HG02642 (cell line): ENCODE measurements around the gene BIN1.

Experiments used
- ATAC-seq: cut with Tn5 transposase; IDR thresholded peaks from one replicate; pipeline ENCODE4 v1.9.1; 2021; ENCODE audit warnings: mild to moderate bottlenecking; ENCODE audit not compliant: unreplicated experiment, poor library complexity

The BIN1 gene

DNA sequence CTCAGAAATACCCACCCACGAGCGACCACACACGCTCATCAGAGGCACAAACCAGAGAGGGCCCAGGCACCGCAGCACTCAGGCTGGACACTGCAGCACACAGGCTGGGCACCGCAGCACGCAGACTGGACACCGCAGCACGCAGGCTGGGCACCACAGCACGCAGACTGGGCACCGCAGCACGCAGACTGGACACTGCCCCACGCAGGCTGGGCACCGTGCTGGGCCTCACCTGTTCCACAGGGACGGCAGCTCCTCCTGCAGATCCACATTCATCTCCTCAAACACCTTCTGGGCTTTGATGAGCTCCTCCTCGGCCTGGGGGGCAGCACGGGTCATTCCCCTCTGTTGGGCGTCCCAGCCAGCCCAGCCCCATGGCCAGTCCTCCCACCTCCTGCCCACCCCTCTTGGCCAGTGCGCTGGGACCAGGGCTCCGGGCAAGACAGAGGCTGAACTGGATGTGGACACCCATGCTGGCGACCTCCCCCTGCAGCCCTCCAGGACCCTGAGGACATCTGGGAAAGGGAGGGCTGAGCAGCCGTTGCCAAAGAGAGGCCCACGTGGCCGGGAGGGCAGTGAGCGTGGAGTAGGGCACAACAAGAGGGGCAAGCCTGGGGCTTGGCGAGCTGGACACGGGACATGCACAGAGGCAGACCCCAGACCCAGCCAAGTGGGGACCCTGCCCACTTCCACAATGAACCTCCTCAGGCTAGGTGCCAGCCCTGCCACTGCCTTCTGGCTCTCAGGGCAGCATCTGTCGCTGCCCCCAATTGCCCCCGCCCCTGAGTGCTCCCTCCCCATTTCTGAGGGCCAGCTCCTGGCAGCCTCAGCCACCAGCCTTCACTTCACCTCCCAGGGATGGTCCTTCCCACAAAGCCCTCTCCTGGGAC is 43.0 kb downstream of the BIN1 start:
- ATAC-seq = no peak

DNA sequence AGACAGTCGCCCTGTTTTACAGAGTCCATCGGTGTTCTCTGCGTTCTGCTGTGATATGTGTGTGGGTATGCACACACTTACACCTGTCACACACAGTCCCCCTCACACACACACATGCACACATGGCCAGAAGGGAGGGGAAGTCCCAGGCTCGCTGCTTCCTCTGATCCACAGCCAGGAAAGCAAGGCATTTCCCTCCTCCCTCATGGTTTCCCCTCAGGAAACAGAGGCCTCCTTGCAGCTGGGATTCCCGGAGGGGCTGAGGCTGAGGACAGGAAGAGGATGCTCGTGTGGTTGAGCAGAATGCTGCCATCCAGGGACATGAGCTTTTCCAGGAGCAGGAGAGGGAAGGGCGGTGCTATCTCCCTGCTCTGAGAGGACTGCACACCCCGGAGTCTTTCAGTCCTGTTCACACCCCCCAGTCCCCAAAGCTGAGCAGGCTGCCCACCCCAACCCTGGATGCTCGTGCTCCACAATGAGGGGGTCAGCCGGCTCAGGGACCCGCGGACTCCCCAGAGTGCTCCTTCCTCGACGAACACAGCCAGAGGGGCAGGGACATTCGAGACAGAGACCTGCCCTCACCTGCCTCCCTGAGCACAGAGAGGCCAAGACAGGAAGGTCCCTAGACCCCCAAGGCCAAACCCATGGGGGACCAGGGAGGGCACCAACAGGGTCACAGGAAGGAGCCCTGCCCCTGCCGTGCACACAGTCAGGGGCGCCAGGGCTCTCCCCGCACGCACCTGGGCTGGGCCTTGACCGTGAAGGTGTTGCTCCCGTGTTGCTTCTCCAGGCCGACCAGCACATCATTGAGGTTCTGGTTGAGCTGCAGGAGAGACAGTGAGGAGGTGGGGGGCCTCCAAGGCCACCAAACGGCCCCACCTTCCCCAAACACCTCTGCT is 45.3 kb downstream of the BIN1 start:
- ATAC-seq = no peak

- ATAC-seq = no peak
Measured at GRCh38 chr2:127060264-127060945, 46.5 kb downstream of the BIN1 start.

DNA sequence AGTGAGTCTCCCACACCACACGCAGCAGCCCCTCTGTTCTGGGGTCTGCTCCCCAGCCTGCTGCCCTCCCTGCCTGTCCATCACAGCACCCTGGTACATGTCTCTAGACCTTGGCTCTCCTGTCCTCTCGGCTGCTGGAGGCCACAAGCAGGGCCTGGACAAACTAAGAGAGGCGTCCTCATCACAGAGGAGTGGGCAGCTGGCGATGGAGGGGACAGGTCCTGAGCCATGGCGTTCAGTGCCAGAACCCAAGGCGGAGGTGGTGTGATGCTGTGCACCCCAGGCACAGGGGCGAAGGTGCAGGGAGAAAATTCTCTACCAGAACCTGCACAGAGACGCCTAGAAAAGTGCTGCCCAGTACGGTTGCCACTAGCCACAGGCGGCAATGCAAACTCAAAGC is 47.4 kb downstream of the BIN1 start:
- no peak for ATAC-seq

GRCh38 chr2:127058954-127059252 is 48.1 kb downstream of the BIN1 start:
- ATAC-seq = no peak

DNA sequence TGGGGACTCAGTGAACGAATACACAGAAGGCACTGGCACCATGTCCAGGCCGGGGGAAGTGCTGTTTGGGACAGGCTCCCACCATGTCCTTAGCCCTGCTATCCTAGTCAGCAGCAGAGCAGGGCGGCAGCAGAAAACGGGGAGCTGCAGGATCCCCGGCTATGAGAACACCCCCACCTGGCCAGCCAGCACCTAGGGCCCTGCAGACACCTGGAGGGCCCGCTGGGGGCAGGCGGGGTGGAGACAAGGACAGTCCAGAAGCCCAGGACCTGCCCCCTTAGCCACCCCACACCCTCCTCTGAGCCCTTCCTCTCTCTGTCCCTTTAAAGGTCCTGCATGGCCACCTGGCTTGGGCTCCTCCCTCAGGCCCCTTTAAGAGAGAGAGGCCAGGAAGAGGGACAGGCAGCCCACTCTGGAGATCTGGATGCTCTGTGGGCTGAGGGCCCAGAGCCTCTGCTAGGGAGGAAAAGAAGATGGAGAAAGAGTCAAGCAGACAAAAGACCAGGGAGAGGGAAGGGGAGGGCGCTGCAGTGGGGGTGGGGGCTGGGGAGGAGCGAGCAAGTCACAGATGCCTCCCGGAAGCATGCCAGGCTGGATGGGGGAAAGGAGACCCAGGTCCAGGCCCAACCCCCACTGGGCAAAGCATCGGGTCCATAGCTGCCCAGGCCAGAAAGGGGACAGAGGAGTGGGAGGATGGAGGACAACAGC is 48.6 kb downstream of the BIN1 start:
- ATAC-seq = no peak

DNA sequence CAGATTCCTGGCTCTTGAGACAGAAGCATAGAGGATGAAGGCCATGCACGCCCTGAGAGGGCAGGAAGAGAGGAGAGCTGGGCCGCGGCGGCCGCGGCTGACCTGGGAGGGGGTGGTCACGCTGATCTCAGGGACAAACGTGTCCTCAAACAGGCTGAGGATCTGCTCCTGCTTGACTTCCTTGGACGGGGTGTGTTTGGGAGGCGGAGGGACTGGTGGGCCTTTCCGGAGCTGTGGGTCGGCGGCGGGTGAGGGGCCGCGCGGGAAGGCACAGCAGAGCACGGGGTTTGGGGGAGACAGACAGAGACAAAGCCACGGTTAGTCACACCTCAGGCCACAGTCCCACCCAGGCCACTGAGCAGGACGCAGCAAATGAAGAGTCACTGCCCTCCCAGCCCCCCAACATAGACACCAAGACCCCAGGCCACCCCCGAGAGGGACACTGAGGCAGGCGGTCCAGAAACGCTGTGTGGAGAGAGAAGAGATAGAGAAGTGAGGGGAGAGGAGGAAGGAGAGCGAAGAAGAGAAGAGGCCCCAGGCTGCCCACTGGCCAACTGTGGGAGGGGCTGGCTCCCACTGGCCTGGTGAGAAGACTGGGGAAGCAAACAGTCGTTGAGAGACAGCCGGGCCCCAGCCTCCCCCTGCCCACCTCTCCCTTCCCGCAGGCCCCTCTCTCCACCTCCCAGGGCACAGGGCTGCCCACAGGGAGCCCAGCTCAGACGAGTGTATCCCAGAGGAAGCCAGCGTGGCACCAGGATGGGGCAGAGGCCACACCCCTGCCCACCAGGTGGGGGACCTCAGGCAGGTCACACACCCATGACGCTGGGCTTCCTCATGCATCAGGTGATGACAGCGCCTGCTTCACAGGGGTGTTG is 49.3 kb downstream of the BIN1 start:
- ATAC-seq = no peak

DNA sequence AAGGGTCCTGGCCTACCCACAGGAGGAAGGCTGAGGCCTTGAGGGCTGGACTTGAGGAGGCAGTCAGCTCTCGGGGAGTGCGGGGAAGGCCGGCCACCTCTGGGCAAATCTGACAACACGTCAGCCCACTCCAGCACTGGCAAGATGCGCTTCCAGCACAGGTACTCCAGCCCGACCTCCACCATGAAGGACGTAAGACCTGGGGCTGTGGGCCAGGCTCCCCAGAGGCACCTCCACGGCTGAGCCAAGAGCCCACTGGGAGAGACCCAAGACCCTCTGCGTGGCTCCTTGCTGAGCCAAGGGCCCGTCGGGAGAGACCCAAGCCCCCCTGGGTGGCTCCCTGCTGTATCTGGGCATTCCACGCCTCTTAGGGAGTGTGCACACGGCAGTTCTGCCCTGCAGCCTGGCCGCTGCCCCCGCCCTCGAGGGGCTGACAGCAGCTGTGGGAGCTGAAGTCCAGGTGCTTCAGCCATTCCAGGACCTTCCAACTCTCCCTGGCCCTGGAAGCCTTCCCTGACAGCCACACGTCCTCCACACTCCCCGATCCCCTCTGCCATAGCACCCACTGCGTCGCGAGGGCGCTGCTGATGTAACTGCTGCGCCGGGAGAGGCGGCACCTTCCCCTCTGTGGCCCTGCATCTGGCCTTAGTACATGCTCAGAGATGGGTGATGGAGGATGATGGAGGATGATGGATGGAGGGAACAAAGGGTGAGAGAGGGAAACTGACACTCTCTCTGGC is 50.2 kb downstream of the BIN1 start:
- no peak for ATAC-seq

DNA sequence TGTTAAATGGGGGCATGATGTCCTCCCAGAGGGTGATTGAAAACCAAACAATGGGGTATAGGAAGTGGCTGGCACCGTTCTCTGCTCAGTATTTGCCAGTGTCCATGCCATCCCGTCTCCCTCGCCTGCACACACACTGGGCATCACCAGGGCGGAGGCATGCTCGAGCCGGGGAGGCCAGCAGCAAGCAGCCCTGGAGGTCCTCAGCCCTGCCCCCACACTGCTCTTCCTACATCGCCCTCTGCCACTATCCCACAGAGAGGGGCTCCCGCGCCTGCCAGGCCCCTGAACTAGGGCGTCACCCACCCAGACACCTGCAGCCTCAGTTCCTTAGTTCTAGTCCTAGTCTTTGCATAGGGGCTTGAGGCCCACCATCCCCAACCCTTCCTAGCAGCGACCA is 50.9 kb downstream of the BIN1 start:
- ATAC-seq = no peak

DNA sequence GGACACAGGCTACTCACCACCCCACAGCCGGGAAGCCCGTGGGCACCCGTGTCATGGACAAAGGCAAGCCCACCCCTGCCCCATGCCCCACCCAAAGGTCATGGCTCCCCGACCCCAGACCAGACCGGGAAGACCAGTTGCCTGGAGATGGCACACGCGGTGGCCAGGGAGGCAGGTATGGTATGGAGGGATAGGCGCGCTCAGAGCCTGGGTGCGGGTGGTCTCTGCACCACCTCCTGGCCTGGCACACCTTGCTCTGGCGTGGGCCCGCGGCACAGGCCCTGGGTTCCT is 51.2 kb downstream of the BIN1 start:
- no peak for ATAC-seq

DNA sequence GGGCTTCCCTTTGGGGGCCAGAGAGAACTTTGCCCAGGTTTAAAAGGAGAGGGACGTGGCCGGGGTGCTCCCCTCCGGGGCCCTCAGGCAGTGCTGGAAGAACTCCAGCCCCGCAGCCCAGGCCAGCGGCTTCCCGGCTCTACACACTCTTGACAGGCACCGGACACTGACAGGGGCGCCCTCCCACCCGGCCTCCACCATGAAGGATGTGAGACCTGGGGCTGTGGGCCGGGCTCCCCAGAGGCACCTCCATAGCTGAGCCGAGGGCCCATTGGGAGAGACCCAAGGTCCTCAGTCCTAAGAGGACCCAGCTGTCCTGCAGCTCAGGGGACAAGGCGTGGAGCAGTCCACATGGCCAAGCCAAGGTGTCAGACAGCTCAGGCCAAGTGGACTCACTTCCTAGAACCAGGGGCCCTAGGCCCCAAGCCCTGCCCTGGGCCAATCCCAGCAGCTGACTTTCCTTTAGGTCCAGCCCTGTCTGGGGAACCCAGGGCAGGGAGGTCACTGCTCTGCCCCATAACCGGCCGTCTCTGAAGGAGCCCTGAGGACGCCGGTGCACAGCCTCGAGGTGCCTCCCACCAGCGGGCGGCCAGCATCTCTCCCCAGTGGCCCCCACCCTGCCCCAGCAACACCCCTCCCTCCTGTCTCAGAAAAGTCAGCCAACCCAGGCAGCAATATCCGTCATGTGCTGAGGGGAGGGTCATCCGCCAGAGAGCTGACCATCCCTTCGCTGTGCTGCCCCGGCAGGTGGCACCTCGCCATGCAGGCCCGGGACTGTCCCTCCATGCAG is 51.8 kb downstream of the BIN1 start:
- no peak for ATAC-seq

- ATAC-seq = no peak
Measured at GRCh38 chr2:127054604-127054930, 52.4 kb downstream of the BIN1 start.

GRCh38 chr2:127053731-127054603 is 53.0 kb downstream of the BIN1 start:
- no peak for ATAC-seq

DNA sequence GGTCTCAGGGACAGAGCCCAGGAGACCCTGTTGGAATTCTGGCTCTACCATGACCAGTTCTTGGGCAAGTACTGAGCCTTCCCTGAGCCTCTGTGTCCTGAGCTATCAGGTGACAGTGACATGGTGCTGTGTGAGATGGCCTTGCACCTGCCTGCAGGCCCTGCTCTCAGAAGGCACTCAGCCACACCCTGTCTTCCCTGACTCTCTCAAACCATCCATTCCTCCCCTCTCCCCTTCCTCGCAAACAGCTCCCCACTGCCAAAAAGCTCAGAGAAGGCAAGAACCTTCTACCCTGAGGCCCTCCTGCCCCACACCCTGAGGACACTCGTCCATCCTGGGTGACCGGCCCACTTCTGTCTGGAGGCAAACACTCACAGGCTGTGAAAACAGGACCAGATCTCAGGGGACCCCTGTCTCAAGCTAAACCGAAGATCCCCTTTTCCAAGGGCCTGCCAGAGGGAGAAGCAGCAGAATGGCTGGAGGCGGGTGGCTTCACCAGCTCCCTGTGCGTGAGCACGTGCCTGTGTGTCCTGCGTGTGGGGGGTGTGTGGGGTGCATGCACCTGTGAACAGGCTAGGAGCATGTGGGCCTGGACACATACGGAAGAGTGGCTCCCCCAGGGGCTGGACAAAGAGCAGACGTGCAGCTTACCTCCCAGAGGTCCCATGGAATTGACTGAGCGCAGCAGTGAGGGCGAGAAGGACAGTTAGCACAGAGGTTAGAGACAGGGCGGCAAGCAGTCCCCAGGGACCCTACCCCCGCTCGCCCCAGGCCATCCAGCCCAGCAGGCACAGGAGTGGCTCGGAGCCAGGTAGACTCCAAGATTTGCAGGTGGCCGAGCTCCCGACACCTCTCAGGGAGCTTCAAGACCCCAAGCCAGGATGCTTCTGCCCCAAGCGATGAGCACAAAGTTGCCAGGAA is 53.9 kb downstream of the BIN1 start:
- no peak for ATAC-seq

GRCh38 chr2:127052057-127052770 is 54.7 kb downstream of the BIN1 start:
- no peak for ATAC-seq
